ENCODE data around the gene ROR2.

DNA sequence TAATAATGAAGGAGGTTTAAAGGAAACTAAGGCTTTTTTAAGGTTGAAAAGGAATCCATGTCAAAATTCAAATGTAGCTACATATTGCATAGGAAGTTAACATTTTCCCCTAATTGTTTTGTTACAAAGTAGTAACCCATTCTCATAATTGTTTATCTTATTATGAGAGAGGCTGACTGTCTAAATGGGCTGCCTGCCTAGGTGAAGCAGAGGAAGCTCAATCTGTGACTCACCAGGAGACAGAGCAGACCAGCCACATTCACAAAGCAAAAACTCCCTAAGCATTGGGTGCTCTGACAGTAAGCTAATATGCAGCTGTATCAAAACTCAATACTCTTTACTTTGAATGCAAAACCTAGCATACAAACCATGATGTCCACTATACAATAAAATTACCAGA is 208.5 kb downstream of the ROR2 start:
- no peak for TF ChIP-seq POLR2A (IDR thresholded peaks at IDR 0.05; ENCODE audit: low read depth)
- TF ChIP-seq POLR2AphosphoS5 (IDR thresholded peaks at IDR 0.05) = no peak
